GM19043 (cell line): ENCODE data around the gene POLN.

Experiments
- ATAC-seq: cut with Tn5 transposase; IDR thresholded peaks from one replicate; pipeline ENCODE4 v1.9.1; 2021; ENCODE audit warnings: low read depth; ENCODE audit not compliant: unreplicated experiment

Gene POLN

DNA sequence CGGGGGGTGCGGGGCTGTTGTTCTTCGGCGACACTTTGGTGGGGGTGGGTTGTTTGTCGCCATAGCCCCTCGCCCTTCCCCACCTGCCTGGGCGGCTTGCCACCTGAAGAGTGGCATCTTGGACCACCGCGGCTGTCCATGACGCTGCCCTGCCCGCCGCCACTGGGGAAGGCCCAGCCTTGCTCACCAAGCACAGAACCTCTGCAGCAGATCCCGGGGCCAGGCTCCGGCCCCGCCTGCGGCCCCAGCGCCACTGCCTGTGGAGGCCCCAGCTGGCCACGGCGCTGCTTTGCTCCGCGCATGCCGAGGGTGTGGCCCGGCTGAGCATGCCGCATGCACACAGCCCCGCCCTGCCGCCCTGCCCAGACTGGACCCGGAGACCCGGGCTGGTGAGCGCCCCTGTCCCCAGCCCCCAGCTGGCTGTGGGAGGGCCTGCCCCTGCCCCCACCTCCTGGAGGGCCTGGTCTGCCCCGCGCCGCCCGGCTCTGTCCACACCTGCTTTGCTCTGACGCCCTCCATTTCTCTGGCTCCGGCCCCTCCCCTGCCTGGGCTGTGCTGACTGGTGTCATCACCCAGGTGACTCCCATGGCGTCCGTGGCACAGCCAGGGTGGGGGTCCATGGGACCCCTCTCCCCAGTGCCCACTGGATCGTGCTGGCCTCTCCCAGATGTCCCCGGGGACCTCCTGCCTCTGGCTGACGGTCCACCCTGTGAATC lies 177.5 kb downstream of the POLN start:
- no peak for ATAC-seq

GRCh38 chr4:2063557-2064275 lies 178.2 kb downstream of the POLN start:
- ATAC-seq, result no peak

GRCh38 chr4:2062808-2063524 lies 179.0 kb downstream of the POLN start:
- no peak for ATAC-seq

GRCh38 chr4:2062168-2062807 lies 179.6 kb downstream of the POLN start:
- ATAC-seq, result no peak

DNA sequence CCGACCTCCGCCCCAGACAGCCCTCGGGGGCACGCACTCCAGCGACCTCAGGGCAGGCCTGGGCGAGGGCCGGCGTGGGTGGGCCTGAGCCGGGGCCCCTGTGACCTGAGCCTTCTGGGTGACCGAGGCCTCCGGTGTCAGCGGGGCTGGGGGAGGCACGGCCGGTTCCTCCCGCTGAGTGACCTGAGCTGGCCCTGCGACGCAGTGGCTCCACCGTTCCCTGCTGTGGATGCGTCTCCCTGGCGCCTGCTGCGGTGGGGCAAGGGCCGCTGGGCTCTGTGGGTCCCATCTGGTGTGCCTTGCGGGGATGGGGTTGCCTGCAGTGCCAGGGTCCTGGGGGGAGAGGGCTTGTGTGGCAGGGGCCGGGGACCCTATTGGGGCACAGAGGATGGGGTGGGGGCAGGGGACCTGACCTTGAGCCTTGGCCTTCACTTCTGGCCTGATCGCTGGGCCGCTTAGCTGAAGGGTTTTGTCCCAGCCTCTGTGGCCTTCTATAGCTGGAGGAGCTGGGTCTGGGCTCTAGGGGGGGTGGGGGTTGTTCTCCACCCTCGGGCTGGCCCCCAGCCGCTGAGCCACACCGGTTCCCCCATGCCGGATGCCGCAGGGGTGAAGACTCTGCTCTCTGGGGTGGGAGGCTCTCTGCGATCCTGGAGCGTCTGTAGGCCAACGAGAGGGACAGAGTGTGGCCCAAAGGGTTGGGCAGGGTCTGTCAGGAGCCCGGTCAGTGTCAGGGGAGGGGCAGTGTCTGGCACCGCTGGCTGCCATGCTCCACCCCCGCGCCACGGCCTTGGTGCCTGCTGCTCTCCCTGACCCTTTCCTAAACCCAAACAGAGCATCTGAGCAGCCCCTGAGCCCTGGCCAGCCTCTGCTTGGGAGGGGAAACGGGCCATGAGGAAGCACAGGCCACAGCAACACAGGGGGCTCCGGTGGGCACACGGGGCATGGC lies 180.5 kb downstream of the POLN start:
- ATAC-seq, result no peak

DNA sequence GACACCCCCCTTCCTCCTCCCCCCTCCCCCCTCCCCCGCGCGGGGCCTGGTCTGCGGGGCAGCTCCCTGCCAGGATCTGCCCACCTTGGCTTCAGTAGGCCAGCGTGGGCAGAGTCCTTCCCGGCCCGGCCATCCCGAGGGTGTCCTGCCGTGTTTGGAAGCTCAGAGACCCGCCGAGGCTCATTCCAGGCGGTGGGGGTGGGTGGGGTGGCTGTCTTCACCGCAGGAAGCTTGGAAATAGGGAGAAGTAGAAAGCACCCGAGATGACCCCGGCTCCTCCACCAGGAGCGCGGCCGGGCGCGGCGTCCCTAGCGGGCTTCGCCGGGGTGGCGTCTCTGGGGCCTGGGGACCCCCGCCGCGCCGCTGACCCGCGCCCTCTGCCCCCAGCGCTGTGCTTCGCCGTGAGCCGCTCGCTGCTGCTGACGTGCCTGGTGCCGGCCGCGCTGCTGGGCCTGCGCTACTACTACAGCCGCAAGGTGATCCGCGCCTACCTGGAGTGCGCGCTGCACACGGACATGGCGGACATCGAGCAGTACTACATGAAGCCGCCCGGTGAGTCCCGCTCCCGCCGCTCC lies 181.2 kb downstream of the POLN start:
- no peak for ATAC-seq

DNA sequence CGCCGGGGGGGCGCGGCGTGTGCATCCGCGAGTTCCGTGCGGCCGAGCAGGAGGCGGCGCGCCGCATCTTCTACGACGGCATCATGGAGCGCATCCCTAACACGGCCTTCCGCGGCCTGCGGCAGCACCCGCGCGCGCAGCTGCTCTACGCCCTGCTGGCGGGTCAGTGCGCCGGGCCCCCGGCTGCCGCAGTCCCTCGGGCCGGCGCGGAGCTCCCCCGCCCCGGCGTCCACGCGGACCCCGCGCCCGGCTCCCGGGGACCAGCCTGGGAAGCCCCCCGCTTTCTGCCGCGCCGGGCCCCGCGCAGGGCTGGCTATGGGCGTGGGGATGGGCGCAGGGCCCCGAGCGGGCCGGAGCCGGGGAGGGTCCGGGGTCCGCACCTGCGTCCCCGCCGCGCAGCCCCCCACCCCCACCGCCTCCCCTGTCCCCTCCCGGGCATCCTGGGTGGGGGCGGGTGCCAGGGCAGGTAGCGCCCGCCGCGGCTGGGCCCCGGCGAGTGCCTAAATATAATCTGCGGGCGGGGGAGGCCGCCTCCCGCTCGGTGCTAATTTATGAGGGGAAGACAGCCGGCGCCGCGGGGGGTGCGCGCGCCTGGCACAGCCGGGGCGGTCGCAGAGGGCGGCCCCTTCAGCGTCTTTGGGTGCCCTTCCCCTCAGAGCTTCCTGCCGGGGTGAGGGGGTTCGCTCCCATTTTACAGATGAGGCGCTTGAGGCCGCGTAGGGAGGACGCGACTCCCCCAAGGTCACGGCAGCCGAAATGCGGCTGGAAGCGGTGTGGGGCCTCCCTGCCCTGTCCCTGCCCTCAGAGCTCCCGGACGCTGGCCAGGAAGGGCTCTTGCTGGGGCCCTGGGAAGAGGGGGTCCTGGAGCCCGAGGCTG lies 182.0 kb downstream of the POLN start:
- no peak for ATAC-seq

- ATAC-seq, result no peak
Observed at GRCh38 chr4:2059046-2059725, 182.7 kb downstream of the POLN start, which contains the start of gene NAT8L. NAT8L (plus strand) TSS chr4:2059327; CDS start chr4:2059512, 185 bp downstream.

GRCh38 chr4:2058264-2059045 lies 183.5 kb downstream of the POLN start:
- no peak for ATAC-seq

GRCh38 chr4:2057382-2058065 lies 184.4 kb downstream of the POLN start:
- no peak for ATAC-seq

DNA sequence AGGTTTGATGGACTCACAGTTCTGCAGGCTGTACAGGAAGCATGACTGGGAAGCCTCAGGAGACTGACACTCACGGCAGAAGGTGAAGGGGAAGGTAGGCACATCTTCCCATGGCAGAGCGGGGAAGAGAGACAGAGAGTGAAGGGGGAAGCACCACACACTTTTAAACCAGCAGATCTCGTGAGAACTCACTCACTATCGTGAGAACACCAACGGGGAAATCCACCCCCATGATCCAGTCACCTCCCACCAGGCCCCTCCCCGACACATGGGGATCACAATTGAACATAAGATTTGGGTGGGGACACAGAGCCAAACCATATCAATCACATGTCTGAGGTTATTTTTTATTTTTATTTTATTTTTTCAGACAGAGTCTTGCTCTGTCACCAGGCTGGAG lies 187.7 kb downstream of the POLN start:
- ATAC-seq, result no peak

DNA sequence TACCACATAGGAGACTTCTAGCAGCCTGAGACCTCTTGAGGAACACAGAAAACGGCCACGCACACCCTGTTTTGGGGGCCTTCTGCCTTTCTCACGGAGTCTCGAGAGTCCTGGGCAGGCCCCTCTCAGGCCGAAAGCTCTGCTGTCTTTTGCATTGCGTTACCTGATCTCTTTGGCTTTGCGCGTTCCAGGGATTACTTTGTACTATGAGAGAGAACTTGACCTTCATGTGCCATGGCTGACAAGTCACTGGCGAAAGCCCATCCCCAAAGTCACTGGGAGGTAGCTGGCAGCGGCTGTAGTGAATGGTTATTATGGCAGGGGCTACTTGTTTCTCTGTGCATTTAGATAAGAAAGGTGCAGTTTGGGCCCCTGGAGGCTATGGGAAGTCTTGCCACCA lies 190.8 kb downstream of the POLN start:
- no peak for ATAC-seq

DNA sequence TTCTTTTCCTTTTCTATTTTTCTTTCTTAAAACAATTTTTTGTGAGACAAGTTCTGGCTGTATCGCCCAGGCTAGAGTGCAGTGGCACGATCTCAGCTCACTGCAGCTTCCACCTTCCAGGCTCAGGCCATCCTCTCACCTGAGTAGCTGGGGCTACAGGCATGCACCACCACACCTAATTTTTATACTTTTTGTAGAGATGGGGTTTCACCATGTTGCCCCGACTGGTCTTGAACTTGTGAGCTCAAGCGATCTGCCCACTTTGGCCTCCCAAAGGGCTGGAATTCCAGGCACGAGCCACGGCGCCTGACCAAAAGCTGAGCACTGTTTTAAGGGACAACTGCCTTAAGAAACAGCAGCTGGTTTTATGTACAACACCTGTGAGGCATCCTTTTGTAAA lies 192.1 kb downstream of the POLN start:
- ATAC-seq, result no peak

GRCh38 chr4:2049381-2049780 lies 192.5 kb downstream of the POLN start:
- no peak for ATAC-seq

GRCh38 chr4:2048831-2049230 lies 193.1 kb downstream of the POLN start:
- ATAC-seq, result no peak

DNA sequence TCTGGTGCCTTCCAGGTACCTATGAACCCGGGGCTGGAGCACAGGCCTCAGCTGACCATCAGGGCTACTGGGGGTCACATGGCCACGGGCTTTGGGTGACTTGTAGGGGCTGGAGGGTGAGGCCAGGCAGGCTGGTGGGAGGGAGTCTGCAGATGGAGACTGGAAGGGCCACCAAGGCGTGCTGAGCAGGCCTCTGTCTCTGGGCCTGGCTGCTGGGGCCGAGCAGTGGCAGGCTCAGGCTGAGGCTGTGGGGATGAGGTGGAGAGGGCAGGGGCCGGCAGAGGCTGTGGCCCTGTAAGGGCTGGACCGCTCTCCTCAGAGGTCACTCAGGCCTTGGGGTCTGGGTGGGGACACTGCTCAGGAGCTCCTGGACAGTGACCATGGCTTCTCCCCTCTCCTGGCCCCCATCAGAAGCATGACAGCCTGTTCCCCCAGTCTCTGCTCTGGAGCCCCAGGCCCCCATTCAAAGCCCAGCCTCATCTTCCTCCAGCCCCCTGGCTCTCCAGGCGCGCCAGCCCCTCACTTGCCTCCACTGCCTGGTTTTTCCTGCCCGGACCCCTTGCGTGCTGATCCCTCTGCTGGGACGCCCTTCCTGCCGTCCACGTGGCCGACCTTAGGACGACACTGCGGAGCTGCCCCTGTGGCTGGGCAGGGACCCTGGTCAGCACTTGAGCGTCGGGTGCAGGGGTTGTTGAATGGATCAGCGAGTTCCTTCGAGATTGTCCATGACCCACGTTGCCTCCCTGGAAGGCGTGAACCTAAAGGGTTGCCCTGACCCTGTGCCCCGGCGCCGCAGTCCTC lies 193.9 kb downstream of the POLN start:
- no peak for ATAC-seq
